Common myeloid progenitor, CD34-positive (primary cell): ENCODE measurements around the gene ADGRL3.
"Not testable (repeated sequence)": the region's sequence is repeated elsewhere in the genome, so short reads cannot be mapped to it uniquely, and the experiment has no call there.

Experiments used
- CTCF ChIA-PET: fragments of 350-600 bp; sonication (Branson Sonifier 250); formaldehyde crosslinking; loops from one replicate; lab custom pipeline; 2021; ENCODE audit warnings: antibody characterized with exemption; lab: Charles Lee
- POLR2A ChIA-PET: fragments of 350-600 bp; sonication (Branson Sonifier 250); formaldehyde crosslinking; loops from one replicate; lab custom pipeline; 2021; ENCODE audit warnings: antibody characterized with exemption; lab: Charles Lee
- DNase-seq, 3 donors: peaks; one replicate each; pipeline versions ENCODE4 v3.0.0 to v3.0.0-alpha.2; 2013
- H3K27ac ChIP-seq, 2 experiments: 1 replicate in 1 of 2; 2 replicates in 1 of 2; pipeline ENCODE4 v1.7.0; 2013; ENCODE audit warnings: inconsistent platforms in 2 of 2, low read length in 2 of 2, mild to moderate bottlenecking in 2 of 2, low read depth in 1 of 2, moderate library complexity in 1 of 2; ENCODE audit not compliant: severe bottlenecking in 2 of 2, insufficient read depth in 1 of 2, poor library complexity in 1 of 2
- H3K27me3 ChIP-seq, 5 experiments: replicated peaks in 2 of 5; 1 replicate in 3 of 5; 2 replicates in 2 of 5; pipeline versions ENCODE4 v1.6.1 to v1.7.0; 2013; ENCODE audit warnings: low read length in 4 of 5, mild to moderate bottlenecking in 2 of 5, moderate library complexity in 2 of 5, inconsistent platforms in 1 of 5; ENCODE audit not compliant: insufficient read depth in 5 of 5, control insufficient read depth in 4 of 5
- H3K36me3 ChIP-seq, 4 experiments: 1 replicate in 2 of 4; 2 replicates in 2 of 4; pipeline versions ENCODE4 v1.6.1 to v1.7.0; 2013; ENCODE audit warnings: low read length in 3 of 4, control low read depth in 1 of 4, mild to moderate bottlenecking in 1 of 4; ENCODE audit not compliant: control insufficient read depth in 4 of 4, insufficient read depth in 4 of 4
- H3K4me1 ChIP-seq, 4 experiments: 1 replicate in 3 of 4; 2 replicates in 1 of 4; pipeline versions ENCODE4 v1.6.1 to v1.7.1; 2013; ENCODE audit warnings: low read length in 3 of 4, mild to moderate bottlenecking in 3 of 4, control low read depth in 1 of 4, inconsistent platforms in 1 of 4, moderate library complexity in 1 of 4; ENCODE audit not compliant: control insufficient read depth in 4 of 4, insufficient read depth in 4 of 4; ENCODE audit errors: control extremely low read depth in 1 of 4
- H3K4me3 ChIP-seq, 7 experiments: 1 replicate in 4 of 7; 2 replicates in 3 of 7; pipeline versions ENCODE4 v1.5.1 to v1.7.0; 2013; ENCODE audit warnings: mild to moderate bottlenecking in 7 of 7, low read length in 6 of 7, moderate library complexity in 6 of 7, inconsistent platforms in 2 of 7, low read depth in 2 of 7, control low read depth in 1 of 7; ENCODE audit not compliant: insufficient read depth in 4 of 7, control insufficient read depth in 1 of 7; ENCODE audit errors: extremely low read depth in 1 of 7
- H3K9me3 ChIP-seq, 5 experiments: 1 replicate in 4 of 5; 2 replicates in 1 of 5; pipeline versions ENCODE4 v1.6.1 to v1.7.1; 2013; ENCODE audit warnings: low read length in 4 of 5, mild to moderate bottlenecking in 2 of 5, inconsistent platforms in 1 of 5, low read depth in 1 of 5, moderate library complexity in 1 of 5; ENCODE audit not compliant: control insufficient read depth in 4 of 5, insufficient read depth in 2 of 5; ENCODE audit errors: control extremely low read depth in 1 of 5
- WGBS: methylation state at CpG from one replicate; pipeline ENCODE4 v1.1.5; 2013; ENCODE audit not compliant: insufficient coverage; 5-methylcytosine and 5-hydroxymethylcytosine counted together

The ADGRL3 gene

GRCh38 chr4:61493041-61493440 is 292.9 kb downstream of the ADGRL3 start:
- ChIA-PET CTCF (no interaction called here), POLR2A (no interaction called here)
- DNase-seq: no peak
- Histone ChIP-seq H3K4me3 (no peak overlapping the region), H3K9me3 (no peaks in the 10 kb centered on the region), H3K36me3 (no peaks in the 10 kb centered on the region), H3K27me3 (no peaks in the 10 kb centered on the region), H3K4me1 (no peaks in the 10 kb centered on the region), H3K27ac (no peak overlapping the region)
- WGBS: no CpG with 5 or more reads among the region's 4 CpGs

- ChIA-PET CTCF (no interaction called here), POLR2A (no interaction called here)
- no peaks in the 10 kb centered on the region for H3K9me3 ChIP-seq
- no peak overlapping the region for H3K27ac ChIP-seq
- H3K4me1 ChIP-seq: no peaks in the 10 kb centered on the region
- no peak overlapping the region for H3K4me3 ChIP-seq
- WGBS: 94% methylated on average over 3 of the region's 6 CpGs
- no peaks in the 10 kb centered on the region for H3K36me3 ChIP-seq
- H3K27me3 ChIP-seq: no peaks in the 10 kb centered on the region
- no peak for DNase-seq
These were observed 293.3 kb downstream of the ADGRL3 start for GRCh38 chr4:61493470-61493869.

- no peaks in the 10 kb centered on the region for H3K27me3 ChIP-seq
- ChIA-PET CTCF (no interaction called here), POLR2A (no interaction called here)
- H3K27ac ChIP-seq: no peak overlapping the region
- DNase-seq: no peak
- no peaks in the 10 kb centered on the region for H3K36me3 ChIP-seq
- H3K4me3 ChIP-seq: no peak overlapping the region
- no peaks in the 10 kb centered on the region for H3K9me3 ChIP-seq
- no peaks in the 10 kb centered on the region for H3K4me1 ChIP-seq
These were observed 300.8 kb downstream of the ADGRL3 start for GRCh38 chr4:61500883-61501282.

- Histone ChIP-seq H3K27ac (no peak overlapping the region), H3K4me1 (no peaks in the 10 kb centered on the region), H3K27me3 (no peaks in the 10 kb centered on the region), H3K4me3 (no peak overlapping the region), H3K36me3 (no peaks in the 10 kb centered on the region), H3K9me3 (no peaks in the 10 kb centered on the region)
- DNase-seq: no peak
- POLR2A ChIA-PET: no interaction called here
- CTCF ChIA-PET: no interaction called here
- WGBS: 100% methylated on average over 1 of the region's 1 CpG
These were observed 301.7 kb downstream of the ADGRL3 start for GRCh38 chr4:61501812-61502211.

GRCh38 chr4:61505773-61506685 is 305.9 kb downstream of the ADGRL3 start:
- no peak for DNase-seq
- ChIA-PET CTCF (no interaction called here), POLR2A (no interaction called here)
- H3K9me3 ChIP-seq: no peaks in the 10 kb centered on the region
- H3K4me1 ChIP-seq: no peaks in the 10 kb centered on the region
- no peaks in the 10 kb centered on the region for H3K27me3 ChIP-seq
- no peak overlapping the region for H3K27ac ChIP-seq
- H3K4me3 ChIP-seq: no peak overlapping the region
- WGBS: no CpG with 5 or more reads among the region's 2 CpGs
- no peaks in the 10 kb centered on the region for H3K36me3 ChIP-seq

GRCh38 chr4:61507091-61507490 is 307.0 kb downstream of the ADGRL3 start:
- POLR2A ChIA-PET: no interaction called here
- Histone ChIP-seq H3K4me3 (no peak overlapping the region), H3K27ac (no peak overlapping the region), H3K36me3 (no peaks in the 10 kb centered on the region), H3K27me3 (no peaks in the 10 kb centered on the region), H3K9me3 (no peaks in the 10 kb centered on the region), H3K4me1 (no peaks in the 10 kb centered on the region)
- WGBS: no CpG with 5 or more reads among the region's 2 CpGs
- no peak for DNase-seq
- CTCF ChIA-PET: no interaction called here

GRCh38 chr4:61509721-61510241 is 309.7 kb downstream of the ADGRL3 start:
- POLR2A ChIA-PET: interaction anchor here (0.6 kb wide), 1 partner anchor 1201 kb away, joined by 4 read pairs; no protein-coding TSS in a partner anchor

More at GRCh38 chr4:61509721-61510241, 309.7 kb downstream of the ADGRL3 start:
- 100% methylated on average over 1 of the region's 3 CpGs for WGBS
- H3K4me1 ChIP-seq, H3K27me3 ChIP-seq, H3K4me3 ChIP-seq, H3K27ac ChIP-seq, H3K36me3 ChIP-seq, DNase-seq, H3K9me3 ChIP-seq, CTCF ChIA-PET: not testable (repeated sequence)
